ENCODE data around the gene FAM107B.

FAM107B gene

GRCh38 chr10:14536241-14537213, 238.2 kb downstream of the FAM107B start:
- DNase-seq (ENCODE audit: low read depth, low spot score), result no peak

GRCh38 chr10:14535457-14536130, 239.1 kb downstream of the FAM107B start:
- no peak for DNase-seq (ENCODE audit: low read depth, low spot score)

GRCh38 chr10:14534152-14534551, 240.5 kb downstream of the FAM107B start:
- no peak for DNase-seq (ENCODE audit: low read depth, low spot score)

- DNase-seq (ENCODE audit: low read depth, low spot score), result no peak
These were observed 241.4 kb downstream of the FAM107B start for GRCh38 chr10:14533295-14533694.

DNA sequence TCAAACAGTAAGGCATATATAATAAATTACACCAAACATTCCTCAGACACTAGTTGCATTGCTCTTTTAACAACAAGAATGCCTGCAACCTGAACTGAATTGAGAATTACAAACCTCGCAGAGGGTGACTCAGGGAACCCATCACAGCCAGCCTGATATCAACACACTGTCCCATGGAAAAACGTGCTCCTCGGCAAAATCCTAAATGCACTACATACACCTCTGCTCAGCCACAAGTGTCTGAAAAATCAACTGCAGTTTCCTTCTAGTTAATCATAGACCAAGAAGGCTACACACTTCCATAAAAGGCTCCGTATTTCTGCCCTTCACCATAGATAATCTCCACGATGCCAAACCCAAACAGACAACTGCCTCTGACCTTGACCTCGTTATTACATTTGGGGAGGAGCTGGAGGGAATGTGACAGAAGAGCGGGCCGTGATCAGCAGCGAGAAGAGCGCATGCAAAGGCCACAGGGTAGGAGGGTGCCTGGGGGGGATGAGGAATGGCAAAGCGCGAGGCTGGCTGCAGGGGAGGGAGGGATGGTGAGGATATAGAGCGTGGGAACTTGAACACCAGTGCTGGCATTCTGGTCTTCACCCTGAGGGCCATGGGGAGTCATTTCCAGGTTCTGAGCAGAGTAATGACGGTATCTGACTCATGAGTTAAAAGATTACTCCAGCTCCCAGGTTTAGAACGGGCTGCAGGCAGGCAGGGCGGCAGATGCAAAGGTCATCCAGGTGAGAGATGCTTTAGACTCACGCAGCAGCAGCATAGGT, 242.0 kb downstream of the FAM107B start:
- no peak for DNase-seq (ENCODE audit: low read depth, low spot score)

GRCh38 chr10:14531974-14532373, 242.7 kb downstream of the FAM107B start:
- DNase-seq (ENCODE audit: low read depth, low spot score), result no peak

DNA sequence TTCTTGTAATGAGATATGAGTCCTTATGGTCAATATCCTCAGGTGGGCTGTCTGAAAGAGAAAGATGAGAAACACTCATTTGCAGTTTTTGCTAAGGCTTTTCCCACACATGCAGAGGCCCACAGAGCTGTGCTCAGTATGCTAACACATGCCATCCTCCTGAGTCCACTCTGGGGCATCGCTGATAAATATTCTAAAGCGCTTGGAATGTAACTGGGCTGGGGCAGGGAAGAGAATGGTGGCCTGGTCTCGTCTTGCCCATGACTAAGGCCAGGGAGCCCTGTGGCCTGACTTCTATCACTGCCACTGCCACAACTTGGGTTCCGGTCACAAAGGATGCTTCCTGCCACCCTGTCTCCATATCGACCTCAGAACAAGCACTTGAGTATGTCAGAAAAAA, 244.2 kb downstream of the FAM107B start:
- no peak for DNase-seq (ENCODE audit: low read depth, low spot score)

DNA sequence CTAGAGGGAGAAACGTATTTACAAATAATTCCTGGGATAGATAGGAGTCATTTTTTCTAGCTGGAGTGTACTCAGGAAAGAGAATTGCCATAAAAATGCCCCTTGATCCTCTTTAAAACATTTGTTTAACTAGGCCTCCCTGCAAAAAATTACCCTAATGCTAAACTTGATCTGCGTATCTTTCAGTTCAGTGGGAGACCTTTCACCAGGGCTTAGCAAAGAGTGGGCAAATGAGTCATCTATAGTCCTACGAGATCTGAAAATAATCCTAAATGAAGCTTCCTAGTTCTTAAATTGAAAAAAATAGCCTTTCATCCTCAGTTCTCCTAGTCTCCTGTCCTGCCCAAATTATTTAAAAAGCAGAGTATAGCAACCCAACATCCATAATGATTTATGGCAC, 245.3 kb downstream of the FAM107B start:
- no peak for DNase-seq (ENCODE audit: low read depth, low spot score)

DNA sequence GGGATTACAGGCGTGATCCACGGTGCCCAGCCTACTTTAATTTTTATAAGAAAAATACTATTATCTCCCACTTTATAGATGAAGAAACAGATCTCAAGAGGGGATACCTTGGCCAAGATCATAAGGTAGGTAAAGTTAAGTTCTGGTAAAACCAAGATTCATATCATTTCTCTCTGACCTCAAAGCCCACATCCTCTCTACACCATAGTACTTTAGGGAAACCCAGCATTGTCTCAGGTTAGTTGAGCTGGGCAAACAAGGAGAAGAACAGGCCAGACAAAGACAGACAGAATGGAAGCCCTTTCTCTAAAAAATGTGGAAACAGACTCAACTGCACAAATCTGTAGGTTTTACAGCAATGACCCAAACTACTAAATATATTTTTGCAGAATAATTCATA, 246.2 kb downstream of the FAM107B start:
- no peak for DNase-seq (ENCODE audit: low read depth, low spot score)

DNA sequence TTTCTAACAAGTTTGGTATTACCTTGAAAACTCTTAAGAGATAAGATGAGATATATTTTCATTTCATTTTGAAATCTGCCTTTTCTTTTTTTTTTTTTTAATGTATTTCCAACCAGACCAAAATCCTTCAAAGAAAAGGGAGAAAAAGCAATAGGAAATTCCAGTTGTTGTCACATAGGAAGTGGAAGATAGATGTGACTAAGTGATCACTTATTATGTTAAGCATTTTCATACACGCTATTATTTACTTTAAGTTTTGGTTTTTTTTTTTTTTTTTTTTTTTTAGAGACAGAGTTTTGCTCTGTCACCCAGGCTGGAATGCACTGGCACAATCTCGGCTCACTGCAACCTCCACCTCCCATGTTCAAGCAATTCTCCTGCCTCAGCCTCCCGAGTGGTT, 246.8 kb downstream of the FAM107B start:
- DNase-seq (ENCODE audit: low read depth, low spot score), result no peak

- no peak for DNase-seq (ENCODE audit: low read depth, low spot score)
These were observed 247.4 kb downstream of the FAM107B start for GRCh38 chr10:14527134-14527844.

- DNase-seq (ENCODE audit: low read depth, low spot score), result no peak
These were observed 248.4 kb downstream of the FAM107B start for GRCh38 chr10:14526326-14526725.

DNA sequence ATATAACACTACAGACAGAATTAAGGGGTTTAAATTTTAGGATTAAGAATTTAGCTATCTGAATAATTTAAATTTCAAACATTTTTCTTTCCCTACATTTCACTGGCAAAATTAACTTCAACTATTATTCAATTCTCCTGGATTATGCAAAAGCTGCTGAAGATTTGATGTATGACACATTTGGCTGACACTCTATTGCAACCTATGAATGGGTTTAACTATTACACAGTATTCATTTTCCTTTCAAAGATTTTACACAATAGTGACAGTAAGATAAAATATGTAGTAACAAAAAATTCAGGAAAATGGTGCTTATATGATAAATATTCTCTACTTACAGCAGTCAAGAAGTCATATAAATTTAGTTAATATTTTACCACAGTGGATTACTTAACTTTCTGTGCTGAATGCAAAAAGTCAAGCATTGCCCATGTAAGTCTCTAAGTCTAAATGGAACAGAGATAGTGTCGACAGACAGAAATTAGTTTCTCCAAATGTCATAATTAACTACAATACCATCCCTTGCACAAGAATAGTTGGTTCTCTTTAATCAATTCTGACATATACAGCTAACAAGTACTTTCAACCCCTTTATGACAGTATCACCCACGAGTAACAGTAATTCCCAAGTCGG, 249.9 kb downstream of the FAM107B start:
- no peak for DNase-seq (ENCODE audit: low read depth, low spot score)

GRCh38 chr10:14523286-14523685, 251.4 kb downstream of the FAM107B start:
- DNase-seq (ENCODE audit: low read depth, low spot score), result no peak

- no peak for DNase-seq (ENCODE audit: low read depth, low spot score)
These were observed 254.9 kb downstream of the FAM107B start for GRCh38 chr10:14519785-14520184.

- no peak for DNase-seq (ENCODE audit: low read depth, low spot score)
These were observed 256.5 kb downstream of the FAM107B start for GRCh38 chr10:14518149-14518548.

GRCh38 chr10:14513123-14513522, 261.6 kb downstream of the FAM107B start:
- no peak for DNase-seq (ENCODE audit: low read depth, low spot score)

- no peak for DNase-seq (ENCODE audit: low read depth, low spot score)
These were observed 264.4 kb downstream of the FAM107B start for GRCh38 chr10:14510346-14510745.

DNA sequence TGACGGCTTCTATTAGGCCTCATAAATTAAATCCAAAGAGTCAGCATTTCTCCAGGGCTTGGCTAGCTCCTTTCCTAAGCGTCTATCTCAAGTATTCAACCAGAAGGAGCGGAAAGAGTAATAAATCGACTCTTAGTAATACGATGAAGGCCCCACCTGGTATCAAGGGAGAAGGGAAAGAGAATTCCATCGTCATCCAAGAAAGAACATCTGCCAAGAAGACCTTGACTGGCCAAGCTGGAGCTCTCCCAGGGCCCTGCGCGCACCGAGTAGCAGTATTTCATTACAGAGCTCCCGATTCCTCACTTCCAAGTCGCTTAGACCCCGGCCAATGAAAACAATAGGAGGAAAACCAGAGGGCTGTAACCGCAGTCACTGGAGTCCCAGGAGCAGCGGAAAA, 266.0 kb downstream of the FAM107B start:
- no peak for DNase-seq (ENCODE audit: low read depth, low spot score)

GRCh38 chr10:14507781-14508180, 266.9 kb downstream of the FAM107B start:
- no peak for DNase-seq (ENCODE audit: low read depth, low spot score)

- DNase-seq (ENCODE audit: low read depth, low spot score), result no peak
These were observed 267.5 kb downstream of the FAM107B start for GRCh38 chr10:14507176-14507575.
